Activated T-helper 9 cell treated with anti-CD3 and anti-CD28 coated beads, Interleukin-2, amount 50 U/mL, for 16 hours (primary cell): Measurements from ENCODE around the gene ADIRF.
"Not testable (repeated sequence)": the region's sequence is repeated elsewhere in the genome, so short reads cannot be mapped to it uniquely, and the experiment has no call there.

ENCODE experiments used
- DNase-seq: peaks from one replicate; pipeline ENCODE4 v3.0.0-alpha.2; 2020; ENCODE audit warnings: low read depth

Gene ADIRF

DNA sequence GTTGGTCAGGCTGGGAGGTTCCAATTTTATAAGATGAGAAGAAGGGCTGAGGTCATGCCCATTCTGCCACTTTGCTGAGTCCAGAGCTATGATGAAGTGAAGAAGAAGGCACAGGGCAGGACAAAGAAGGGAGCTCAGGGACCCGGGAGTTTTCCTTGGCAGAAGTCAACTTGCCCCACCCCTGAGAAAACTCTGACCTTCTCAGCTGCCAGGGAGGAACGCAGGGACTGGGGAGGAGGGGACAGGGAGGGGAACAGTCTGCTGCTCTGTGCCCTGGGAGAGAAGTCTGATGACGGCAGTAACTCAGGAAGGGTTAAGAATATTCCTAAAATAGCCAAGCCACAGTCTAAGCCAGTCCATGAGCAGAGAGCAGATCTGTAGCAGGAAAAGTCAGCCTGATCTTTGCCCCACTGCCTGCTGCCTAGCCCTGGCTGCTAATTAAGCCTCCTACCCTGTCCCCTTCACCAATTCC is 11.7 kb downstream of the ADIRF start:
- DNase-seq, result no peak

DNA sequence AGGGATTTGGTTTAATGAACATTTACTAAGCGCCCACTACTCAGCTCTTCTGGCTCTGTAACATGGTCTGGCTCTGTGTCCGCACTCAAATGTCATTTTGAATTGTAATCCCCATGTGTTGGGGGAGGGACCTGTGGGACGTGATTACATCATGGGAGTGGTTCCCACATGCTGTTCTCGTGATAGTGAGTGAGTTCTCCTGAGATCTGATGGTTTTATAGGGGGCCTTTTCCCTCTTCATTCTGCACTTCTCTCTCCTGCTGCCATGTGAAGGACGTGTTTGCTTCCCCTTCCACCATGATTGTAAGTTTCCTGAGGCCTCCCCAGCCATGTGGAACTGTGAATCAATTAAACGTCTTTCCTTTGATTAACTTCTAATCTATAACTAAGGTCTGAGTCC is 12.7 kb downstream of the ADIRF start:
- DNase-seq, result not testable (repeated sequence)

DNA sequence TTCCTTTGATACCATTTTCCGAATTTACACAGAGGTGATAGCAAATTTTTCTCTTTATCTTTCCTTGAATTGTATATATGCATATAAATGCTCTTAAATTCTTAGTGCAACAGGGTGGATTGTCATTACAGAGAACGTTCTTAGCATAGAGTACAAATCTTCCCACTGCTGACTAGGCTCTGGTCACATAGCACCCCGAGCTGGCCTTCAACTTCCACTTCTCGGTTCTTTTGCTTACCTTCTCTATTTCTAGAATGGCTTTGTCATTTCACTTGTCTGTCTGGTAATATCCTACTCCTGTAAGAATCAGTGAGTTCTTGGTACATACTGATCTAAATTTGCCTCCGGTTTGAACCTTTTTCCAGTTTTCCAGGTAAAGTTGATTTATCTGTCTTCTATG is 13.4 kb downstream of the ADIRF start:
- DNase-seq, result no peak

DNA sequence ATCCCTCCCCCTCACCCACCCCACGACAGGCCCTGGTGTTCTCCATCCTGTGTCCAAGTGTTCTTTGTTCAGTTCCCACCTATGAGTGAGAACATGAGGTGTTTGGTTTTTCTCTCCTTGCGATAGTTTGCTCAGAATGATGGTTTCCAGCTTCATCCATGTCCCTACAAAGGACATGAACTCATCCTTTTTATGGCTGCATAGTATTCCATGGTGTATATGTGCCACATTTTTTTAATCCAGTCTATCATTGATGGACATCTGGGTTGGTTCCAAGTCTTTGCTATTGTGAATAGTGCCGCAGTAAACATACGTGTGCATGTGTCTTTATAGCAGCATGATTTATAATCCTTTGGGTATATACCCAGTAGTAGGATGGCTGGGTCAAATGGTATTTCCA is 16.2 kb downstream of the ADIRF start:
- not testable (repeated sequence) for DNase-seq

DNA sequence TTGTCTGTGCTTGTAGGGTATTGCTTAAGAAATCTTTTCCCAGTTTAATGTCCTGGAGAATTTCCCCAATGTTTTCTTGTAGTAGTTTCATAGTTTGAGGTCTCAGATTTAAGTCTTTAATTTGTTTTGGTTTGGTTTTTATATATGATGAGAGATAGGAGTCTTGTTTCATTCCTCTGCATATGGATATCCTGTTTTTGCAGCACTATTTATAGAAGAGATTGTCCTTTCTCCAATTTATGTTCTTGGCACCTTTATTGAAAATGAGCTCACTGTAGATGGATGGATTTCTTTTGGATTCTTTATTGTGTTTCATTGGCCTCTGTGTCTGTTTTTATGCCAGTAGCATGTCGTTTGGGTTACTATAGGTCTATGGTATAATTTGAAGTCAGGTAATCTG is 20.2 kb downstream of the ADIRF start:
- DNase-seq, result no peak

DNA sequence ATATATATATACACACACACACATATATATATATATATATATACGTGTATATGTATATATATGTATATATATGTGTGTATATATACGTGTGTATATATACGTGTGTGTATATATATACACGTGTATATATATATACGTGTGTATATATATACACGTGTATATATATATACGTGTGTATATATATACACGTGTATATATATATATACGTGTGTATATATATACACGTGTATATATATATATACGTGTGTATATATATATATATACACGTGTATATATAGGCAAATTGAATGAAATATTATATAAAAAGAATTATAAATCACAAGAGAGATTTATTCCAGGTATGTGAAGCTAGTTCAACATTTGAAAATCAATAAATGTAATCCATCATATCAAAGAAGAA is 23.1 kb downstream of the ADIRF start:
- DNase-seq, result not testable (repeated sequence)

DNA sequence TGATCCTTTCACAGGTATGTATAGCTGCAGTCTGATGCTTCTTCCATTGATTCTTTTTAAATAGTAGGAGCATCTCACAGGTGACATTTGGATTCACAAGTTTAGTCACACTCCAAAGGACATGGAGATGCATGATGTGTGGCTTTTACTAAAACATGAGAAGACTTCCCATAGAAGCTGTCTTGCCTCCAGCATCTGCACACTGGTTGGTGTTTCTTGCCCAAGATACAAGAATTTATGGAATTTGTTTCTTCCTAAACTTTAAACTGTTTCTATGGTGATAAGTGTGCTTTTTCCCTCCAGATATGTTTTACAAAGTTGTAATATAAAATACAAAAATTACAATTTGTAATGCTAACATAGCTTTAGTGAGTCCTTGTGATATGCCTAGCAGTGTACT is 24.2 kb downstream of the ADIRF start:
- DNase-seq, result no peak

DNA sequence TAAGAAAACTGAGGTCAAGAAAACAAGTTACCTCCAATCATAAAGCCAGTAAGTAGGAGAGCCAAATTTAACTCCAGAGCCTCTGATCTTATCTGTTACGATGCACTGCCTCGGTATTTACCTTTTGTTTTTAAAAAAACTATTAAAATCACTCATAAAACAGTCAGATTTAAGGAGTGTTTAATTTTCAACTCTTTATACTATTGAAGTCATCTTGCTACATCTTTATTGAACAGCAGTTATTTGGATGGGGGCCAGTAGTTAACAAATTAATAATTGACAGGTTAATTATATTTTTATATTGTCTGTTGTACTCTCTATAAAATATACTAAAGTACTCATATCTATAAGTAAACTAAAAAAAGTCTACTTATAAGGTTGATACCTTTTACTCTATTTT is 24.6 kb downstream of the ADIRF start:
- no peak for DNase-seq

DNA sequence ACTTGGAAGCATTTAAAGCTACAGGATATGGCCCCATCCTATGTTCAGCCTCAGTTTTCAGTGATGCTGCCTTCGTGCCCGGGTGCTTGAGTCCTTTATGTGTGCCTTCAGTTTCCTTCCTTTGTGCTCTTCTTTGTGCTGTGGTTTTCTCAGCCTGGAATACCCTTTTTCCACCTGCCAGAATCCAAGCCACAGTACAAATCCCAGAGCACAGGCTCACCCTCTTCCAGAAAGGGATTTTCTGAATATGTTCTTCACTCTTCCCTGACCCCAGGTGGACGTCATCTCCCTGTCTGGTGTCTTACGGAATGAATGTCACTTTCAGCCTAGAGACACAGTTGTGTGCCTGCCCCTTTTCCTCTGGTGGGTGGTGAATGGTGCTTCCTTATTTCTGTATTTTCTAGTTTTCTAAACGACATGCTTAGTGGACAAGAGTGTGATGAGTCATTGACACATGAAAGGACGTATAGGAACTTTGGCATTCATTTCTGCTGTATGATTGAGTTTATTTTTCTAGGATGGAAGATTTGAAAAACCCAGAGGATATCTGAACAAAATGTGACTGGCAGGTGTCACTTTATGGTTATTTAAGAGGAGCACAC is 31.6 kb downstream of the ADIRF start:
- DNase-seq, result not testable (repeated sequence)

DNA sequence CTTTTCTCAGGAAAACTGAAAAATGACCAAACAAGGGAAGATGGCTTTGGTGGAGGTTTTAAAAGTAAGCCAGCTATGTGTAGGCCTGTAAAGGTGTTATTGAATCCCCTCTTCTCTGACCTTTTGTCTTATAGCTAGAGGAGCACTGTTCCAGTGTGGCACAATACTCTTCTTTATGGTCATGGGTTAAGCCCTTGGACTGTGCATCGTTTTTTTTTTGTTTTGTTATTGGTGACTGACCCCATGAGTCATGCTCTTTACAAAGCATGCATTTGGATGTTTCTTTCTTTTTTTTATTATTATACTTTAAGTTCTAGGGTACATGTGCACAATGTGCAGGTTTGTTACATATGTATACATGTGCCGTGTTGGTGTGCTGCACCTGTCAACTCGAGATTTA is 32.2 kb downstream of the ADIRF start:
- DNase-seq, result no peak

DNA sequence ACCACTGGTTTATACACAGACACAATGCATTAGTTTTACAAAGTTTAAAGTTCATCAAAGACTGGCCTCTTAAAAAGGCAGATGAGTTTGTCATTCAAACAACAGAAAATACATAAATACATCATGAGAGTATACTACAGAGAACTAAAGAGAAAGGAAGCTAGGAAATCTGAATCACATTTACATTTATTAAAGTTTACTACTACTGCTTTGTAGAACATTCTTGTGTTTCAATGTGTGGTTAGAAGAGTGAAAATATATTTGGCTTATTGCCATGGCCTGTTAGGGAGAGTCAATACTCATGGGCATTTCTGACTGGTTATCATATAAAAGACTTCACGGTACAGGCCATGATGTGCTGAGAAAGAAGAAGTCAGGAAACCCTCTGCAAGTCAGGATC is 38.8 kb downstream of the ADIRF start:
- DNase-seq, result not testable (repeated sequence)

DNA sequence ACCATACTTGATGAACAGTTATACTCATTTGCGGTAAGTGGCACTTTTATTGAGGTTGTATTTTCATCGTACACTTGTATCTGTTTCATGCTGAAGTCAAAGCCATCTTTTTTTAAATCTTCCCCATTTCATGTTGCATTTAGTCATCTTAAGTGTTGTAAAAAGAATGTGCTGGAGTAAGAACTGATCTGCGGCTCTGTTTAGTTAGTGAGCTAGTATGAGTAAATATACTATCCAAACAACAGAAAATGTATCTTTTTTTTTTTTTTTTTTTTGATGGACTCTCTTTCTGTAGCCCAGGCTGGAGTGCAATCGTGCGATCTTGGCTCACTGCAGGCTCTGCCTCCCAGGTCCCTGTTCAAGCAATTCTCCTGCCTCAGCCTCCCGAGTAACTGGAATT is 39.4 kb downstream of the ADIRF start:
- not testable (repeated sequence) for DNase-seq

DNA sequence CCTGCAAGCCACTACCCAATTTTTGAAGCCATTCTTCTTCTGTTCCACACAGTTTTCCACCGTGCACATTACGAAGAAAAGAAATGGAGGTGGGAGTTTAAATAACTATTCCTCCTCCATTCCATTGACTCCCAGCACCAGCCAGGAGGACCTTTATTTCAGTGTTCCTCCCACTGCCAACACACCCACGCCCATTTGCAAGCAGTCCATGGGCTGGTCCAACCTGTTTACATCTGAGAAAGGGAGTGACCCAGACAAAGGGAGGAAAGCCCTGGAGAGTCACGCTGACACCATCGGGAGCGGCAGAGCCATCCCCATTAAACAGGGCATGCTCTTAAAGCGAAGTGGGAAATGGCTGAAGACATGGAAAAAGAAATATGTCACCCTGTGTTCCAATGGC is 40.0 kb downstream of the ADIRF start:
- not testable (repeated sequence) for DNase-seq

DNA sequence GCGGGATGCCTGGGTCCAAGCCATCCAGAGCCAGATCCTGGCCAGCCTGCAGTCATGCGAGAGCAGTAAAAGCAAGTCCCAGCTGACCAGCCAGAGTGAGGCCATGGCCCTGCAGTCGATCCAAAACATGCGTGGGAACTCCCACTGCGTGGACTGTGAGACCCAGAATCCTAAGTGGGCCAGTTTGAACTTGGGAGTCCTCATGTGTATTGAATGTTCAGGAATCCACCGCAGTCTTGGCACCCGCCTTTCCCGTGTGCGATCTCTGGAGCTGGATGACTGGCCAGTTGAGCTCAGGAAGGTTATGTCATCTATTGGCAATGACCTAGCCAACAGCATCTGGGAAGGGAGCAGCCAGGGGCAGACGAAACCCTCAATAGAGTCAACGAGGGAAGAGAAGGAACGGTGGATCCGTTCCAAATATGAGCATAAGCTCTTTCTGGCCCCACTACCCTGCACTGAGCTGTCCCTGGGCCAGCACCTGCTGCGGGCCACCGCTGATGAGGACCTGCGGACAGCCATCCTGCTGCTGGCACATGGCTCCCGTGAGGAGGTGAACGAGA is 40.9 kb downstream of the ADIRF start:
- not testable (repeated sequence) for DNase-seq

DNA sequence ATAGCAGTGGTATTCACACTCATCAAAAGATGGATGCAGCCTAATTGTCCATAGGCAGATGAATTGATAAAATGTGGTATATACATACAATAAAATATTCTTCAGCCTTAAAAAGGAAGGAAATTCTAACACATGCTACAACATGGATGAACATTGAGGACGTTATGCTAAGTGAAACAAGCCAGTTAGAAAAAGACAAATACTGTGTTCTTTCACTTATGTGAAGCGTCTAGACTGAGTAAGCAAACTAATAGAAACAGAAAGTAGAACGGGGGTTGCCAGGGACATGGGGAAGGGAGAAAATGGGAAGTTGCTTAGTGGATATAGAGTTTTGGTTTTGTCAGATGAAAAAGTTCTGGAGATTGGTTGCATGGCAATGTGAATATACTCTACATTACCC is 45.2 kb downstream of the ADIRF start:
- not testable (repeated sequence) for DNase-seq

DNA sequence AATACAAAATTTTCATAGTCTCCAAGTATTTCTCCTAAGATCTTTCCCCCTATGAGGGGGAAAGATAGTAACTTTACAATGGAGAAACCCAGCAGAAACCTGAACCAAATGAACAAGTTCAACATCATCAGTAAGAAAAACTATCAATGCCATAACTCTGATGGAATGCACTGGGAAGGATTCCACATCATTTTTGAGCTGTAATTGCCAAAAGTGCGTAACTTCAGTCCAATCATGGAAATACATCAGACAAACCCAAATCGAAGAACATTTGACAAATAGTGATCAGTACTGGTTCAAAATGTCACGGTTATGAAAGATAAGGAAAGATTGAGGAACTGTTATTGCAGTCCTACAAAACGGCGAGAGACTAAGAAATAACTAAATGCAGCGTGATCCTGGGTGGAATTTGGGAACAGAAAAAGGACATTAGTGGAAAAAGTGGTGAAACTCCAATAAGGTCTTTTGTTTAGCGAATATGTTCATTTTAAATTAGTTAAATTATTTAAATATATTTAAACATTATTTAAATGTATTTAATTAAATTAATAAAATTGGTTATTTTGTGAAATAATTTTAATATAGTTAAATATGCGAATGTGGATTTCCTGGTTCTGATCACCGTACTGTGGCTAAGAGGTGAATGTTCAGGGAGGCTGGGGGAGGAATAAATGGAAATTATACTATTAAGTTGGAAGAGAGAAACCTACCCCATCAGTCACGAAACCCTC is 46.9 kb downstream of the ADIRF start:
- not testable (repeated sequence) for DNase-seq

DNA sequence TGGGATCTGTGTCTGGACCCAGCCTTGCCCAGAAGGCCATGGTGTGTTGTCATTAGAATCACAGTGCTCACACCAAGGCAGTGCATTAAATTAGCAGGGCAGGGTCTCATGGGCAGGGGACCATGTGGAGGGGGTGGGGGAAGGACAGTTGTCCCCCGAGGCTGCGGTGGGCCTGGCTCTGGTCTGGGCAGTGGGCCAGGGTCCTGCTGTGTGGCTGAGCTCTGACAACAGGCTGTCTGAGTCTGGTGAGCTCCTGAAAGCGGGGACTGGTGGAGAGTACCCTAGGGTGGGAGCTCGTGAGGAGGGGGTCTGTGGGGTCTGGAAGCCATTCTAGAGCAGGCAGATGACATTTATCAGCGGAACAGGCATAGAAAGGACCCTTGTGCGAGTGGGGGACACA is 49.8 kb downstream of the ADIRF start:
- not testable (repeated sequence) for DNase-seq

DNA sequence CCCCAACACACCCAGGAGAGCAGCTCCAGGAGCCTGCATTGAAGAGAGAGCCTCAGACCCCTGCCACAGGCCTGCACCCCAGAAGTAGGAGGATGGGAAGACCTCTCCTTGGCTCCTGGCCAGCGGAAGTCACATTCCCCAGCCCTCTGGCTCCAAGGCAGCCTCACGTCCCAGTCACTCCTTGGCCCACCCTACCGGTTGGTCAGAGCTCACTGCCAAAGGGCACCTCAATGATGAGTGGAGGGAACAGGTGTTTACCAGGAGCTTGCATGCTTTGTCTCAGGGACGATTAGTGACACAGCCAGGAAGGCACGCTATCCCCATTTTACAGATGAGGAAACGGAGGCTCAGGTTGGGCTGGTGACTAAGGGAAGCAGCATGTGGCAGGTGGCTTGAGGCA is 50.8 kb downstream of the ADIRF start:
- DNase-seq, result not testable (repeated sequence)

DNA sequence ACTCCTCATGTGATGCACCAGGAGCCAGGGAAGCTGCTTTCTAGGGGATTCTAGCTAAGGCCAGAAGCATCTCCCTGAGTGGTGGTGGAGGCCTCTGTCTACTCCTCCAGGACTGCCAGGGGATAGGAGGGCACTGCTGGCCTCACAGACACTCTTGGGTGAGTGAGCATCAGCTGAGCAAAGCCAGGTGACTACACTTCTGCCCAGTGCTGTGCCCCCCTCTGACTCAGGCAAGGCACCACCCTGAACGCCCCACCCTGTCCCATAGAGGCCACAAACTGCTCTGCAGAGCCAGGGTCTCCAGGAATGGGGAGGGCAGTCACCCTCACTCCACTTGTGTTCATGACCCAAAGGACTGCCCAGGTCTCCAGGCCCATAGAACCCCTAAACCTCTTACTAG is 51.2 kb downstream of the ADIRF start:
- DNase-seq, result not testable (repeated sequence)

DNA sequence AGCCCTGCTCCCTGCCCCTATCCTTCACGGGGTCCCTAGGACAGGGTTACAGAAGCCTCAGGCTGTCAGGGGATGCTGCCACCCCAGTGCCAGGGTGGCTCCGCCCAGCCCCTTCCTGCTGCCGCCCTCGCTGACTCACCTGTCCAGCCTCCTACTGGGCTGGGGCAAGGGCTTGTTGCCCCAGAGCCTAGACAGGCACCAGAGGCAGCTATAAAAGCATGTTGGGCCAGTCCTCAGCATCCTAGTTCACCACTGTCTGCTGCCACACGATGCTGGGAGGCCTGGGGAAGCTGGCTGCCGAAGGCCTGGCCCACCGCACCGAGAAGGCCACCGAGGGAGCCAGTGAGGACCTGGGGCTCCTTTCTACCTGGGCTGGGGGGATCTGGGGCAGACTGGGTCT is 51.8 kb downstream of the ADIRF start, which contains the start of gene FAM25A:
Gene FAM25A (plus strand): TSS at position 239 of the 400 bp plus-strand sequence. CDS start 31 bp downstream, at position 270.
- not testable (repeated sequence) for DNase-seq
